Astrocyte of the spinal cord (primary cell): Measurements from ENCODE around the gene EHMT1.
"Not testable (repeated sequence)": the region's sequence is repeated elsewhere in the genome, so short reads cannot be mapped to it uniquely, and the experiment has no call there.

Source experiments
- DNase-seq: peaks from one replicate; pipeline ENCODE4 v3.0.0; 2011; ENCODE audit warnings: low read depth, low spot score
- H3K4me3 ChIP-seq: 2 replicates; pipeline ENCODE4 v1.5.1; 2011; ENCODE audit warnings: low read depth, mild to moderate bottlenecking, low read length, moderate library complexity
- CTCF ChIP-seq: IDR thresholded peaks from 2 replicates; pipeline ENCODE4 v1.5.1; 2012; ENCODE audit warnings: low read depth, mild to moderate bottlenecking, low read length, inconsistent platforms
- in situ Hi-C: cut with HindIII; loops from 2 replicates; pipeline ENCODE4 v1.10.0; 2017; ENCODE audit warnings: low sequenced_read_pairs

EHMT1 gene

GRCh38 chr9:137772281-137772873 is 153.6 kb downstream of the EHMT1 start:
- no peak overlapping the region for H3K4me3 ChIP-seq
- in situ Hi-C loops: no loop called here
- DNase-seq: no peak
- TF ChIP-seq CTCF: peak; percentile 24

- no peak for DNase-seq
- TF ChIP-seq CTCF: no peak
- in situ Hi-C loops: no loop called here
- H3K4me3 ChIP-seq: no peak overlapping the region
These were observed 156.1 kb downstream of the EHMT1 start for GRCh38 chr9:137774775-137775386.

- no peak for TF ChIP-seq CTCF
- in situ Hi-C loops: no loop called here
- no peak for DNase-seq
- H3K4me3 ChIP-seq: no peak overlapping the region
These were observed 157.6 kb downstream of the EHMT1 start for GRCh38 chr9:137776306-137776995.

DNA sequence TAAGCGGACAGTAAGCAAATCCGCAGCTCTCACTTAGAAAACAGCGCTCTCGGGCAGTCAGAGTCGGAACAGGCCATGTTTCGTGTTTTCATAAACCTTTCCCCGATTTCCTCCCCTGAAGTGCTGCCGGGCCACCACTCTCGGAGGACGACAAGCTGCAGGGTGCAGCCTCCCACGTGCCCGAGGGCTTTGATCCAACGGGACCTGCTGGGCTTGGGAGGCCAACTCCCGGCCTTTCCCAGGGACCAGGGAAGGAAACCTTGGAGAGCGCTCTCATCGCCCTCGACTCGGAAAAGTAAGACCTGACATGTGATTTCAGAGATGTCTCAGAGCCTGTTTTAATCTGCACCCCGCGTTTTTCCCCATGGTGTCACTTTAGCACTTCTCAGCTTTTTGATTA is 159.0 kb downstream of the EHMT1 start:
- H3K4me3 ChIP-seq: no peak overlapping the region
- DNase-seq: no peak
- in situ Hi-C loops: no loop called here
- TF ChIP-seq CTCF: no peak

- TF ChIP-seq CTCF: no peak
- no peak overlapping the region for H3K4me3 ChIP-seq
- DNase-seq: no peak
- in situ Hi-C loops: no loop called here
These were observed 159.5 kb downstream of the EHMT1 start for GRCh38 chr9:137778336-137778735.

GRCh38 chr9:137778914-137779313 is 160.1 kb downstream of the EHMT1 start:
- no peak for TF ChIP-seq CTCF
- H3K4me3 ChIP-seq: no peak overlapping the region
- in situ Hi-C loops: no loop called here
- DNase-seq: no peak

DNA sequence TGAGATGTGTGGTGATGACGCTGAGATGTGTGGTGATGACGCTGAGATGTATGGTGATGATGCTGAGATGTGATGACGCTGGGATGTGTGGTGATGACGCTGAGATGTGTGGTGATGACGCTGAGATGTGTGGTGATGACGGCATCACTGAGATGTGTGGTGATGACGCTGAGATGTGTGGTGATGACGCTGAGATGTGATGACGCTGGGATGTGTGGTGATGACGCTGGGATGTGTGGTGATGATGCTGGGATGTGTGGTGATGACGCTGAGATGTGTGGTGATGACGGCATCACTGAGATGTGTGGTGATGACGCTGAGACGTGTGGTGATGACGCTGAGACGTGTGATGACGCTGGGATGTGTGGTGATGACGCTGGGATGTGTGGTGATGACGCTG is 161.2 kb downstream of the EHMT1 start:
- H3K4me3 ChIP-seq, DNase-seq, in situ Hi-C loops: not testable (repeated sequence)
